ENCODE data around the gene GNL1.

GNL1 gene

DNA sequence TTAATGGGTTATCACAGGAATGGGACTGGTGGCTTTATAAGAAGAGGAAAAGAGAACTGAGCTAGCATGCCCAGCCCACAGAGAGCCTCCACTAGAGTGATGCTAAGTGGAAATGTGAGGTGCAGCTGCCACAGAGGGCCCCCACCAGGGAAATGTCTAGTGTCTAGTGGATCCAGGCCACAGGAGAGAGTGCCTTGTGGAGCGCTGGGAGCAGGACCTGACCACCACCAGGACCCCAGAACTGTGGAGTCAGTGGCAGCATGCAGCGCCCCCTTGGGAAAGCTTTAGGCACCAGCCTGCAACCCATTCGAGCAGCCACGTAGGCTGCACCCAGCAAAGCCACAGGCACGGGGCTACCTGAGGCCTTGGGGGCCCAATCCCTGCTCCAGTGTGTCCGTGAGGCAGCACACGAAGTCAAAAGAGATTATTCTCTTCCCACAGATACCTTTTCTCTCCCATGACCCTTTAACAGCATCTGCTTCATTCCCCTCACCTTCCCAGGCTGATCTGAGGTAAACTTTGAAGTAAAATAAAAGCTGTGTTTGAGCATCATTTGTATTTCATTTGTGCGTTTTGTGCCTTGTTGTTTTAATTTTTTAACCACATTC, 62.5 kb downstream of the GNL1 start:
- TF ChIP-seq GATA2 (IDR thresholded peaks at IDR 0.05; ENCODE audit: low read depth, low read length) (no peak), GATA3 (IDR thresholded peaks at IDR 0.05; ENCODE audit: low read depth, low read length) (no peak)

GRCh38 chr6:30491991-30492952, 64.0 kb downstream of the GNL1 start:
- no peak for TF ChIP-seq GATA2 (IDR thresholded peaks at IDR 0.05; ENCODE audit: low read depth, low read length)
- no peak for TF ChIP-seq GATA3 (IDR thresholded peaks at IDR 0.05; ENCODE audit: low read depth, low read length)
